ENCODE results near the gene MACROD1. TPM values are rescaled to one million over a fixed set of nuclear protein-coding genes. Genes with fewer than 3 reads are reported as not detected.

MACROD1 gene
- total RNA-seq, 1 donor from 2014 or later = 22.1 TPM

DNA sequence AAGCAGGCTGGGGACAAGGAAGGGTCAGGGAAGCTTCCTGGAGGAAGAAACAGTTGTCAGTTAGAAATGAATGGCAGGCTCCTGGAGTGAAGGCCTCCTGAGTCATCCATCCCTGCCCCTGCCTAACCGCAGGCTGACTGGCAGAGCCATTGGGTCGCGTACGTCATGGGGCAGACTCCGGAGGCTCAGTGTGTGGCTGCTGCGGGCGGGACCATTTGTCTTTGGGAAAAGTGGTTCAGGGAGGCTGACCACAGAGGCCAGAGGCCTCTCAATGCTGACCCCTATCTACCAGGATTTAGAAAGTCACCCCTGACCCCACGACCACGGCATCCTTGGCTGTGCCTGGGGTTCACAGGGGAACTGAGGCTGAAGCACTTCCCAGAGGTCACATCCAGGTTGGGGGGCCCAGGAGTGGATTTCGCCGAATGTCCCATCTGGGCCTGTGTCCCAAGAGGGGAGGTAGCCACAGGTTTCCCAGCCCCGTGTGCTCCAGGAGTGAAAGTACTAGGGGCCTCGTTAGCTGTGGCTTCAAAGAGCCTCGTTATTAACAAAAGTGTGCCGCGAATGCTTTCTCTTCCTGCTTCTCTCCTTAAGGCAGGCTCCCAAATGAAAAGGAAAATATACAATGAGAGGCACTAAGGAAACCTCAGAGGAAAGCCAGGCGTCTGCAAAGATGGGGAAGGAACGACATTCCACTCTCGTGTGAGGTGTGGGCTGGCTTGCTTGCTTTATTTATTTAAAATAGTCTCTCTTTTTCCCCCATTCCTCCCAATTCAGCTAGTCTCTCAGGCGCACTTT lies 71.3 kb downstream of the MACROD1 start:
- DNase-seq (ENCODE audit: extremely low read depth, low read depth, low spot score) = no peak

DNA sequence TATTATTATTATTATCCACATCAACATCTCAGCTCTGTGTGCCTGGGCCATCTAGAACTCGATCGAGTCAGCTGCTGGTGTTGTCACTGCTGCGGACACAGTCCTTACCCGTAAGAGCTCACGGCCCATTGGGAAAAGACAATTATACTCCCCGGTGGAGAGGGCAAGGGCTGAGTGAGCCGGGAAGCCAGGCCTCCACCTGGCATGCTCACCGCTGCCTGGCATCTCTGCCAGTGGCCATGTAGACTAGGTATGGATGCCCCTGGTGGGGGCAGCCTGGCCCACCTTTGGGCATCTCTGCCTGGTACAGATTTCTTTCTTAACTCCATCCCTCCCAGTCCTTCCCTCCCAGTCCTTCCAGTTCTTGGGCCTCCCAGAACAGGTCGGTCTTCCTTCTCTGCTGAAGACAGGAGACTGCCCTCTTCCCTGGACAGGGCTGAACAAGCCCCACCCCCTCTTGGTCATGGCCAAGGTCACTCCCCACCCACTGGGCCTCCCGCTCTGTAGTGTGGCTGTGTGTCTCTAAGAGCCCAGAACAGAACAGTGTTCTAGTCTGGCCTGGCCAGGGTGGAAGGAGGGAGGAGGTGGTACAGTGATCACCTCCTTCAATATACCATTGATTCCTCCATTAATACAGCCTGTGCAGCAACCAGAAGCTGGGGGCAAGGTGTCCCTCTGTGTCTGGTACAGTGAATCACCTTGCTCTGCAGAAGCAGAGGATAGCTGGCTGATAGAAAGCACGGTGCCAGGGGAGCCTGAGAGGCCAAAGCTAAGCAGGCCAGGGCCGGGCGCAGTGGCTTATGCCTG lies 72.5 kb downstream of the MACROD1 start:
- no peak for DNase-seq (ENCODE audit: extremely low read depth, low read depth, low spot score)

DNA sequence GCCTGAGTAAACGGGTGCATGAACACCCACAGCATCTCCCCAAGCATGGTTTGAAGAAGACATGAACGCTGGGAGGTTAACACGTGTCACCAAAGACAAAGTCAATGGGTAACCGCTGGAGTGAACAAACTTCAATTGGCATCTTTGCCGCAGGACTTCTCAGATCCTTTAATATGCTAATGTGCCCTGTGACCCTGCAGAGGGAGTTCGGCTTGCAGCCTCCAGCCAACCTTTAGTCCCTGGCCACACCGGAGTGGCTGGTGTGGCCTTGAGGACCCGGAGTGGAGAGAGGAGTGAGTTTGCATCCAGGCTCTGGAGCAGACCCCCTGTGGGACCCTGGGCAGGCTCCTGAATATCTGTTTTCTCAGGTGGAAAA lies 73.2 kb downstream of the MACROD1 start:
- no peak for DNase-seq (ENCODE audit: extremely low read depth, low read depth, low spot score)

DNA sequence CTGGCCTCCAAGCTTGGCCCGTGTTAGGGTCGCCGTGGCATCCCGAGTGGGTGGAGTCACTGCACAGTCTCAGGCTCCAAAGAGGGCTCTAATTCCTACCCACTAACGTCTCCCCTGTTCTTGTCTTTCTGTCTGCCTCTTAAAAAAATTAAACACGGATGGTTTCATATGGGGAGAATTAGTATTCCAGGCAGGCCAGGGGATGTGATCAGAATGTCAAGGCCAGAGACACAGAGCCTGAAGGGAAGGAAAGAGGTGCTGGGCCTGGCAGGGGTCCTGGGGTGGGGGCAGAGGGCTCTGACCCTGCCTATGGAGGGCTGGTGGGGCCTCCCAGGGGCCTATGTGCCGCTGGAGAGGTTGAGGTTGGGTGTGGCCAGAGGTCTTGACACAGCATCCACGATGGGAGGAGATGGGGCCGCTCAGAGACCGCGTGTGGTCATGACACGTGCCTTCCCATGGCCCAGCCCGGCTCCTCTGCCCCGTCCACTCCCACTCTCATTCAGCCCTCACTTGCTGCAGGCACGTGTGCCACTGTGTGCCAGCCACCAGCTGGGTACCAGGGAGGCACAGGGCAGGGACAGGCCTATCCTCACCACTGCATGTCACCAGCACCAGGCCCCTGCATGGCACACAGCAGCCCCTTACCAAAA lies 73.7 kb downstream of the MACROD1 start:
- no peak for DNase-seq (ENCODE audit: extremely low read depth, low read depth, low spot score)

- DNase-seq (ENCODE audit: extremely low read depth, low read depth, low spot score) = no peak
Observed at GRCh38 chr11:64090806-64091516, 75.0 kb downstream of the MACROD1 start.

DNA sequence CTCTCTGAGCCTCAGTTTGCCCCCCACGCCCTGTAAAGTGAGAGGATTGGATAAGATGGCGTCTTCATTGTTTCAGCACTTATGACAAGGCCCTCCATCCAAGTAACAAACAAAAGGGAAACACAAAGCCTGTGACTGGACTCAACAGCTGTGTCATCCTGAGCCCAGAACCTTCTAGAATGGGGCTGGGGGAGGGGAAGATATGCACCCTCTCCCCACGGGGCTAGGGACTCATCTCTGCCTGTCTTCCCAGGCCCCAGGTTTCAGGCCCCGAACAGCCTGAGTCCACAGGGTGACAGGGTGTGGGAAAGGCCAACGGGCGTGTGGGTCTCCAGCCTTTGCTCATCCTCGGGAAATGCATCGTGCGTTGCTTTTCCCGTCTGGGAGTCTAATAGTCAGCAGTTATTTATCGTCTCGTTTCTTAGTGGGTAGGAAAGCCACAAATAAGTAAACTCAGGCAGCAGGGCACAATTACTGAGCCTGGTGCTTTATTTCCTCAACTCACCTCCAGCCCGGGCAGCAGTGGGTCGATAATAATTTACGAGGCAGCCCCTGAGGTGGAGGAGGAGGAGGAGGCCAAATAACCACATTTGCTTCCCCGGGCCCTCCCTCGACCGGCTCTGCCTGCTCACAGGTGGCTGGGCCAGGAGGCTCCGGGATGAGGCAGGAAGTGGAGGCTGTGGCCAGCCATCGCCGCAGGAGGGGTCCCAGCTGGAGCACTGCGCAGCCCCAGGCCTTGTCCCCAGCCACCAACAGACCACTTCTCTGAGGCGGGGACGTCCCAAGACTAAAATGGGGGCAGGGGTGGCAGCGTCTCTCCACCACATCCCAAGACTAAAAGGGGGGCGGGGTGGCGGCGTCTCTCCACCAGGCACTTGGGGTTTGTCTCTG lies 75.8 kb downstream of the MACROD1 start:
- no peak for DNase-seq (ENCODE audit: extremely low read depth, low read depth, low spot score)

DNA sequence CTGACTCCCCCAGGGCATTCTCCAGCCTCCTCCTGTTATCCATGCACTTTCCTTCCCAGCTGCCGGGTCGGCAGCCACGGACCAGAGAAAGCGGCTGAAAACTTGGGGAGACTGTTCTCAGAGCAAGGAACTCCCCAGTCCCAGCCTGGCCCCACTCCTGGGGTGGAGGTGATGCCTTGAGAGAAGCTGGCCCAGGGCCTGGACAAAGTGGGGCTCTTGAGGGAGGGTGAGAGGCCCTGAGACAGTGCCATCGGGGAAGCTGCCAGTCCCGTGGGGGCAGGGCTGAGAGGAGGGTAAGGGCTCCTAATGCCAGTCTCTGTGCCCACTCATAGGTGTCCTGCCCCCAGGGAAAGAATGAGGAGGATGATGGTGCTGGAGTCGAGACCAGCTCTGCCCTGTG lies 76.4 kb downstream of the MACROD1 start:
- DNase-seq (ENCODE audit: extremely low read depth, low read depth, low spot score) = no peak

DNA sequence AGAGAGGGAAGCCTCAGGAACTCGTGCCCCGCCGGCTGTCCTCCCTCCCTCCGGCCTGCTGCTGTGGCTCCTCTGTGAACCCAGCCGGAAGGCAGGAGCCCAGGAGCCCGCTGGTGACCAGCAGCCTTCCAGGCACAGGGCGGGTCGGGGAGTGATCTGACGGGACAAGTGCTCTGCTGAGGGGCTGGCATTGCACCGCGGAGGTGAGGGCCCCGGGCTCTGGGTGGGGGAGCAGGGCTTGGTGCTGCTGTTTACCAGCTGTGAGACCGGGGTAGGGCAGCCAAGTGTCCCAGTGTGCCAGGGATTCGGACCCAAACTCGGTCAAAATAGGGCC lies 76.9 kb downstream of the MACROD1 start:
- no peak for DNase-seq (ENCODE audit: extremely low read depth, low read depth, low spot score)

DNA sequence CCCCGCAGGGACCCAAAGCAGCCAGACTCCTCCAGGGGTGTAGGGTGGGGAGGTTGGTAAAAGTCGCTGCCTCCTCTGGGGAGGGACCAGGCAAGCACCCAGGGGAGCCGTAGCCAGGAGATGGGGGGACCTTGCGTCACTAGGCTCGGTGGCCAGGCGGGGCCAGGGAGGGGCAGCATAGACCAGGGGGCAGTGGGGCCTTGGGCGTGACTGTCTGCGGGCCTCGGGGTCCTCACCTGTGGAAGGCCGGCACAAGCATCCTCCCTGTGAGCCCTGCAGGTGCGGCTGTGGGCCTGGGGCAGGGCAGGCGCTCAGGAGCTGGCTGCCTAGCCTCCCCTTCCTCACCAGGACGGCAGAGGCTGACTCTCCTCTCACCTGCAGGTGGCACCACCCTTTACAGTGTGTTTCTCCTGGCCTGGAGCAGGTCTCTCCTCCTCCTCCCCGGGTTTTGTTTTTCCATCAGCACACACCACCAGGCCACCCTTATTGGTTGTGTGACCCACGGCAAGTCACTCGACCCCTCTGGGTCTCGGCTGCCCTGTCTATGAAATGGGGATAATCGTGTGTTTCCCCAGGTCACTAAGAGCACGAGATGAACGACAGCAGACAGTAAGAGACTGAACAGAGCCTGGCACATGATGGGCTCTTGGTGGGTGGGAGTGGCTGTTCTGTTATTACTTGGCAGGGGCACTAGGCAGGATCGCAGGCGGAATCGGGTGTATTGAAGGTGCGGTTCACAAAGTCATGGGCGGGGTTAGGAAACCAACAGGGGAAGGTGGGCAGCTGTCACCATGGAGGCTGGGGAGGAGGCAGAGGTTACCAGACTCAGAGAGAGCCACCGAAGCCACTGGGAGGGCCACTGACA lies 77.5 kb downstream of the MACROD1 start:
- DNase-seq (ENCODE audit: extremely low read depth, low read depth, low spot score) = no peak

GRCh38 chr11:64086258-64087123 lies 79.4 kb downstream of the MACROD1 start:
- no peak for DNase-seq (ENCODE audit: extremely low read depth, low read depth, low spot score)

DNA sequence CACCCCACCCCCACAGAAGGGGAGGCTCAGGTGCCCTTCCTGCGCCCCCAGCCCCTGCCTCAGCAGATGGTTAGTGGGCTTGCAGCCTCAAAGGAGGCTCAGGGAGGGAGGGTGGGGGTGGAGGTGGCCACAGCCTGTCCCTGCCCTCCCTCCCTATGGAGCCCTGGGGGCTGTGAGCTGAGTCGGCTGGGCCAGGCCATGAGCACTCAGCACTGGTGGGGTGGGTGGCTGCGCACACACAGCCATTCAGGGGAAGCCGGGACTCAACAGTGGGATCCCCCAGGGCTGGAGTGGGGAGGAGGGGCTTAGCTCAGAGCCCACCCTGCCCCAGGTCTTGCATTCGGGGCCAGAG lies 80.0 kb downstream of the MACROD1 start:
- DNase-seq (ENCODE audit: extremely low read depth, low read depth, low spot score) = no peak

DNA sequence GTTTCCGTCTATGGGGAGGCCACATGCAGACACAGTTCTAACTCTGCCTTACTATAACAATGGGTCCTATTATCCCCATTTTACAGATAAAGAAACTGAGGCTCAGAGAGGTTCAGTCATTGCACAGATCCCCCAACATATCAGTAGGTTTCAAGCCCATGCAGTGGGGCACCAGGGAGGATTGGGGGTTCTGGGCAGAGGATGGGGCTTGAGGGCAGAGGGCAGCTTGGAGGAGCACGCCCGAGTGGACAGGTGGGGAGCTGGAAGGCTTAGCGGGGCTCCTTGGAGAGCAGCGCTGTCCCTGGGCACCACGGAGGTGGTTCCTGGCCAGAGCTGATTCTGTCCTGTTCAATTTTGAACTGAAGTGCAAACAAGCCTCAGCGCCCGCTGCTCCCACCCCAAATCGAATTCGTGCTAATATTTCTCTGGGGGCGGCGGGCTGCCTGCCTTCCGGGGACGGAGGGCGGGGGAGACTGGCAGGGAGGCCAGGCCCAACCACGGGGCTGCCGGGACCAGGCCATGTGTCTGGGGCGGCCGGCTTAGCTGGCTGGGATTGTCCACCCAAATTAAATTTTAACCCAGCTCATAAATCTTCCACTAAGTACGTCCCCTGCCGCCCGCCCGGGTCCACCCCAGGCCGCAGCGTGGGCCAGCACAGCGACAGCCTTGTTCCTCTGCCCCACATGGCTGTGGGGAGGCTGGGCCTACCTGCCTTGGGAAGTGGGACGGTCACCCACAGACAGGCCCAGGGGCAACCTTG lies 80.8 kb downstream of the MACROD1 start:
- DNase-seq (ENCODE audit: extremely low read depth, low read depth, low spot score) = no peak

DNA sequence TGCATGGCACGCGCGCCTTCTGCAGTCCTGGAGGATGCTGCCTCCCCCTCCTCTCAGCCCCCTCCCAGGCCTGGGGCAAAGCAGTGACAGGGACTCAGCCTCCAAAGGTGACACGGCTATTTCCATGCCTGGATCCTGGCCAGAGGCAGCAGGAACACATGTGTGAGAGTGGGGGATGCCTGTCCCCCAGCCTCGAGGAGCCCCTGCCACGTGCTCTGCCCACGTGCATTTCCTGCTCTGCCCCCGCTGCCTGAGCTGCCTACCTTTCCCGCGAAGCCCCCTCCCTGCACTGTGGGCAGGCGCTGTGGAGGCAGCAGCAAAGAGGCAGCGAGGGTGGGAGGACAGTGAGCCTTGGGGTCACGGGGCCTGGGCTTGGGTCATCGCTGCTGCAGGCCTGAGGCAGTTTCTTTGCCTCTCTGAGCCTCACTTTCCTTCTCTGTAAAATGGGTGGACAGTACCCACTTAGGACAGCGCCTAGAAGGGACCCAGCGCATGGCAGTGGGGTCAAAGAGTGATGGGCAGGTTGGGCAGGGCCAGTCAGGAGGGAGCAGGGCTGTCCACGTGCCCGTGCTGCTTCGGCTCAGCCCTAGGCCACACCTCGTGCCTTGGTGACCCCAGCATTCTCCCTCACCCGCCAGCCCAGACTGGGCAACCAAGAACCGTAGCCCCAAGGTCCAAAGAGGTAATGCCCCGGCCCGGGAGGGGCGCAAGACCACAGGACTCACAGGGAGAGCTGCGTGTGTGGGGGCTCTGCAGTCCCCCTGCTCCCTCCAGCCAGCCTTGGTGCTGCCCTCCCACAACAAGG lies 81.6 kb downstream of the MACROD1 start:
- DNase-seq (ENCODE audit: extremely low read depth, low read depth, low spot score) = no peak

- DNase-seq (ENCODE audit: extremely low read depth, low read depth, low spot score) = no peak
Observed at GRCh38 chr11:64083398-64084080, 82.4 kb downstream of the MACROD1 start.

GRCh38 chr11:64081745-64082442 lies 84.0 kb downstream of the MACROD1 start:
- no peak for DNase-seq (ENCODE audit: extremely low read depth, low read depth, low spot score)

DNA sequence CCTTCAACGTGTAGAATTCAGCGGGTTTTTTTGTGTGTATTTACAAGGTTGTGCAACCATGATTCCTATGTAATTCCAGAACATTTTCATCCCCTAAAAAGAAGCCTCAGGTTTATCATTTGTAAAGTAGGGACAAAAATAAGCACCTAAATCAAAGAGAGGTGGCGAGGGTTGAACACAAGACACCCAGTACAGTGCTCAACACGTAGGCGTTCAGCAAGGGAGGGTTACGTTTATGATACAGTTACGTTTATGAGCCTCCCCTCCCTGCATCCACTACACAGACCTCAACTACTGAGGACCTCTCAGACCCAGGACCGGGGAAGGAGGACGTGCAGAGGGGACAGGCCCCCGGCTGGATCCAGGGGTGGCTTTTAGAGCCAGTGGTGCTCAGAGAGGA lies 85.5 kb downstream of the MACROD1 start:
- DNase-seq (ENCODE audit: extremely low read depth, low read depth, low spot score) = no peak

Measured in glomerular endothelial cell (primary cell).